KBM-7 (cell line): Measurements from ENCODE around the gene FMNL3.

Experiments used
- DNase-seq: peaks from one replicate; pipeline ENCODE4 v3.0.0-alpha.2; 2015
- in situ Hi-C: fragments of 300-500 bp; cut with MboI; formaldehyde crosslinking; loops from 2 replicates; pipeline ENCODE4 v1.14.3; 2020; ENCODE audit warnings: low sequenced_read_pairs, low pct_unique_long_range_greater_than_20kb, mixed read lengths

The FMNL3 gene

DNA sequence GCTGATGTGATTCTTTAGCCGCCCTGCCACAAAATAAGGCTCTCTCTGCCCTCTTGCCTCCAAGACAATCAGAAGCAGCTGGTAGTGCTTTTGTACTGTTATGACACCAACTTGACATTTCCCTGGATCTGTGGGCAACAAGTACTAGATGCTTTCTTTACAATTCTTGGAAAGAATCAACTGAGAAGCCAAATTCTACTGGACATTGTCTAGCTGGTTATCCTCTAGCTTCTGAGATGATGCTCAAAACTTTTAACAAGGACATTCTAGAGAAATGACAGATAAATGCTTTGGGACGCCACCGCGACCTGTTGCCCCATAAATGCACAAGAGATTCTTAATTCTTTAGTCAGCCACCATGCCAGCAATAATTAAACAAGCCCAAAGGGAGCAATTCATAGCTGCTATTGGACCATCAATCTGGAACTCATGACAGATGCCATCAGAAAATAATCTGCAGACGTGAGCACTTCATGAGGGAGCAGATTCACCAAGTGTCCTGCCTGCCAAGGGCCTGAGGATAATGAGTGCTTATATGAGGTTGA, 22.8 kb downstream of the FMNL3 start:
- DNase-seq, result no peak
- in situ Hi-C loops, result no loop called here

DNA sequence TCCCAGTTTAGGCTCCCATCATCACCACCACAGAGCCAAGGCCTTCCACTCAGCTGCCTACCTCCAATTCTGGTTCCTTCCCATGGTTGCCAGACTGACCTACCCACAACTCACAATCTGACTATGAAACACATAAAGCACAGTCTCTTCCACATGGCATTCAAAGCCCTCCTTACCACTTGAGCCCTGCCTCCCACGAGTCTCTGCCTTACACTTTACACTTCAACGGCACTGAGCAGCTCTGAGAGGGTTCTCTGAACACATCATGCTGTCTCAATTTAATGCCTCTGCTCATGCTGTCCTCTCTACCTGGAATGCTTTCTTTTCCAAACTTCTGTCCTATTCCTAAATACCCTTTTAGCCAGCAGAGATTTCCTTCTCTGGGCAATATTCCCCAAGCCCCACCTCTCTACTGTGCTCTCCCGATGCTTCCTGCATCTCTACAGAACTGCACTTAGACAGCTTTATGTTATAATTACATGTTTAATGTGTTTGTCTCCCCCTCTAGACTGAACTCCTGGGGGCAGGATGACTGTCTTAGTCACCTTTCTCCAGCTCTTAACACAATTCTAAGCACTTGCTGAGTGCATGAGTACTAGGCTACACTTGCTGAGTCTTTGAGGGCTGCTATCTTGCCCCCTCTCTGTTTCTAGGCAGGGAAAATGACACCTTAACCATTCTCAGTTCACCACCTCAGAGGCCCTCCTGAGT, 23.5 kb downstream of the FMNL3 start:
- DNase-seq, result no peak
- in situ Hi-C loops, result no loop called here

DNA sequence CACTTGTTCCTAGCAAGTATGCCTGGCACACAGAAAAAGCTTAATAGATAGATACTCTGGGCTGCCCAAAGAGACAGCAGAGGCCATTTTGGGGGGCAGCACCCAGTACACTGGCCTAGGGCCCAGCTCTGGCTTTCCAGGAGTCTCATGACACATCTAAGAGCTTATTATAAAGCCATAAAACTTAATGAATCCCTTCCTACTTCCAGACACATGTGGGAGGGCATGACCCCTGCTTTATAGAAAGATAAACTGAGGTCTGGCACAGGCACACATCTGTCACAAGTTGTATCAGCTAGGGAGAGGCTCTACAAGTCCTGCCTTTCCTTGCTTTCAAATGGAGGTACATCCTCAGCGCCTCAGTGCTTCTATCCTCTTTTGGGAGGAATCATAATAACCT, 27.1 kb downstream of the FMNL3 start:
- in situ Hi-C loops, result no loop called here
- no peak for DNase-seq

DNA sequence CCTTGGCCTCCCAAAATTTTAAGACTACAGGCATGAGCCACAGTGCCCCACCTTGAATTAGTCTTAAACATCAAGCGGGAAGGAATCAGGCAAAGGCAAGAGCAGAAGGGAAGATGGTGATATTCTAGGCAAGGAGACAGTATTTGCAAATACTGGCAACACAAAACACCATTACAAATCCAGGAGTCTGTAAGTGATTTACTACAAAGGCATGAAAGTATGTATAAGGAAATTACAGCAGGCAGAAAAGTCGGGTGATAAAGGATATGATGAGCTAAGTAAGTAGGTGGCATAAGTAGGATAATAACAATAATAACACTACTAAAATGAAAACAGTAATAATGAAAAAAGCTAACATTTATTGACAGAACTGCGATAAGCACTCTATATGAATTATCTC, 28.5 kb downstream of the FMNL3 start:
- in situ Hi-C loops, result no loop called here
- DNase-seq, result no peak

DNA sequence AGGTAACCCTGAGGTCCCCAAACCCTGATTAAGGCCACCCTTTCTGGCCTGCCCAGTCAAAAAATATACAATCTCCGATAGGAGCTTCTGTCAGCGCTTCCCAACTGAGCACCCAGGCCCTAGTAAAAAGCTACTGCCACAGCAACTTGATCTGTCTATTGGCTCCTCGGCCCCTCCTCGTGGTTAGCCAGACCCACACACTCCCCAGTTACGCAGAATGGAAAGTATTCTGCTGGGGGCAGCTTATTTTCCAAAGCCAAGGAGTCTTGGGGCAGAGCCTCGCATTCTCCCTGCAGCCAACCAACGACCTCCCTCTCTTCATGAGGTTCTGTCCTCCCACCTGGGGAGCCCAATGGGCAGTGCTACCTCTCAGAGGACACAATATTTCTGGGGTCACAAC, 32.1 kb downstream of the FMNL3 start:
- no peak for DNase-seq
- in situ Hi-C loops, result no loop called here

DNA sequence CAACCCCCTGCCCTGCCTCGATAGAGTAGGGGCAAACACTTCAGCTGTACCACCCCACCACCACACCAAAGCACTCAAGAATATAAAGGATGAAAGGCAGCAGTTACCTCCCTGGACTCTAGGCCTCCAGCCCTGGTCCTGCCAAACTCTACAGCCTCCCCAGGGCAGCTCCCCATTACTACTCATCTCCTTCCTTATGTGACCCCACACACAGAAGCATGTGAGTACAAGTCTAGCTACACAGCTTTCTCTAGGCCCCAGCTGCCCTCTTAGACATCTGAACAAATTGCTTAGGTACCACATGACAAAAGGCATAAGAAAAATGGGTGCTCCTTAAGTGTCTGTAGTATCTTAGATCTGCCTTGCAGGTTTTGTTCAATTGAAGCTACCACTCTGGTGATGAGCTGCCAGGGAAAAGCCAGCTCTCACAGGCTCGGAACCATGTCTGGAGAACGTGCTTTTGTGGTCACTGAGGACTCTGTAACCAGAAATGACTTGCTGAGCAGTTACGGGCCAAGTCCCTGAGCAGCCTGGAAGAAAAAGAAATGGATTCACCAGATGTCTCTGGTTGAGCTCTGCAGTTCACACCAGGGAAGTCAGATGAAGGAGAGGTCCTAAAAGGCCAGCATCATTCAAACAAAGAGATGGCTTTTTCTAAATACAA, 32.8 kb downstream of the FMNL3 start:
- no peak for DNase-seq
- in situ Hi-C loops, result no loop called here

DNA sequence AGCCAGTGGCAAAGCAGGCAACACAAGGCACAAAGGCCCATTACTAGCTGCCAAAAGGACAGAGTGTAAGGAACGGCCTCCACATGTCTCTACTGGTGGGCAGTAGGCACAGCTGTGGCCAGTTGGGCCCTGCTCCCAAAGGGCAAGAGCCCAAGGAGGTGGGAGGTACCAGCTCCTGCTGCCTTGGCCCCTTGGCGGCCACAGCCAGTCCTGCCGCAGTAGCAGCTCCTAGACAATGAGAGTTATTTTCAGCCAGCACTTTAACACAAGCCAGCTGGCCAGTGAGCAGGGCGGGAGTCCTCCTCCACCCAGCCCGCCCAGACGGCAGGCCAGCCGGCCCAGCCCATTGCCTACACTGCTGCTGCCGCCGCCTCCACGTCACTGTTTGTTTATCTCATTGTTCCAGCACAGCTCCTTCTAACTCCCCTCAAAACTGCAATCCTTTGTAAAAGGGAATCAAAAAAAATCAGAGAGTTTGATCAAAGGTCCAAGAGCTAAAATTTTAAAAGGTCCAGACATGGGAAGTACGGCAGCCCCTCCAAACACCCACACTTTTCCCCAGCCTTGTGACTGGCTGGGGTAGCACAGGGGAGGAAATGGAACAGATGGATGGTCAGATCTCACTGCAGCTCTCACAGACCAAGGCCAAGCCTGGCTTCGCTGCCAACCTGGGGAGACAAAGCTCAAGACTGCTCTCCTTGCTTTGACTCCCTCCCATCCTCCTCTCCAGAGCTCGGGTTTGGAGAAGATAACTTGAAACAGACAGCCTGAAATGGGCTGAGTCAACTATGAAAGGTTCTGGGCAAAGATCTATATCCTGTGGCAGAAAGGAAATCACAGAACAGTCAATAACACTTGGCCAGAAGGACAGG, 33.5 kb downstream of the FMNL3 start:
- DNase-seq, result no peak
- in situ Hi-C loops, result no loop called here

DNA sequence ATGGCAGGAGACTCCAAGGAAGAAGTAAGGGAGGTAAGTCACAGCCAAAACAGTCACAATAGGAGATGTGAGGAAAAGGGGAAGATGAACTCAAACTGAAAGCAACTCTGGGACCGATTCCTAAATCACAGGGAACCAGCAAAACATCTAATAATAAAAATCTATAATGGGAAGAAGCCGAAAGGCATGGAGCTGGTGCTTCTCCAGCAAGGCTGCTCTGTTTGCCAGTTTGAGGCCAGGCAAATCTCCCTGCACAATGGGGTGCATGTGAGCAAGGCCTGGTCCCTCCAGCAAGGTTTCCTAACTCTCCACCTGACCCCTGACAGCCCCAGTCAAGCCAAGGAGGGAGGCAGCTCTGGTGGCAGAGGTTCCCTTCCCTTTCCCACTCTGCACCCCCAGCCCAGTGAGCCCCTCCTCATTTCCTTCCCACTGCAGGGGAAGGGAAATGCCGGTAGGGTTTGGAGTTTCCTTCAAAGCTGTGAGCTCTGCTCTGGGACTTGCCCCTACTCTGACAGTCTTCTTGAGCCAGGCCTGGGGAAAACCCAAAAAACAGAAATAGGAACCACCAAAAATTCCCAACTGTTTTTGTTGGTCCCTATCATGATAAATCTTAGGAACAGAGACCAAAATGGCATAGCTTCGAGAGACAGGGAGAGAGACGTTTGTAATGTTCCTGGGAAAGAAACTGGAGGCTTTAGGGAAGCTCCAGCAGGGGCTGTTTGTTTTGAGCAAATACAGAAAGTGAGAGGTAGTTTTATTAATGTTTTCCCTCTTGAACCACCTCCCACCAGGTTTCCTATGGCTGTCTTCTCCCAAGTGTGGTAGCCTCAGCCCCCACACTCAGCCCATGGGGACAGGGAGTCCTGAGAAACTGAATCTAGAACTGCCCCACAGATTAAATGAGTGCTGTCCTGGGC, 34.6 kb downstream of the FMNL3 start:
- in situ Hi-C loops, result no loop called here

DNA sequence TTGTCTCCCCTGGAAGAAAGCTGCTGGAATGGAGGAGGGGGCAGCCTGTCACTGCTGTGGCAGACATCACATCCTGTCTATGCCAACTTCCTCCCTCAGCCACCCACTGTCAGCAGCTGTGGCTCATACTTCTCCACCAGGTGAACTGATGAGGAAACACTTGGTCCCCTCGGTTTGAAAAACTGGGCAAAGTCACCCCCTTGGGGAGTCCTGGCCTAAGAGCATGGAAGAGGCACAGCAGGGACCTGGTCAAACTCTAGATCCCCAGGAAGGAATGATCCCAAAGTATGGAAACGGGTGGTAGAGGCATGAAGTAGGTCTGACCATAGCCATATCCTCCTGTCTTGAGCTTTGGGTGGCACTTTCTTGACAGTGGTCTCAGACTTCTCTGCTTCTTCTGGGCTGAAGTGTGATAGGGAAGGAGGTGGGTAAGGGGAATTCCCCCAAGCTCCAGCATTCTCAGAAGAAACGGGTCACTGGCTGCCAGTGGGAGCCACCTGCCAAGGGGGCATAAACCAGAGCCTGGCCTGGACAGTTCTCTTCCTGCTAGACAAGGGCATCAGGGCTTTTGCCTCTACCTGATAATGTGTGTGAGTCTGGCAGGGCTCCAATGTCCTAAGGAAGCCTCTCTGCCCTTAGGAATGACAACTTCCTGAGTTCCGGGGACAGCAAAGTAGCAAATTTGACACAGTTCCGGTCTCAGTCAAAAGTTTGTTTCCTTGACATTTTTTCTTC, 36.0 kb downstream of the FMNL3 start:
- DNase-seq, result peak; percentile 30
- in situ Hi-C loops, result no loop called here

More for the DNA sequence above, 34.6 kb downstream of the FMNL3 start:
- DNase-seq, result no peak

DNA sequence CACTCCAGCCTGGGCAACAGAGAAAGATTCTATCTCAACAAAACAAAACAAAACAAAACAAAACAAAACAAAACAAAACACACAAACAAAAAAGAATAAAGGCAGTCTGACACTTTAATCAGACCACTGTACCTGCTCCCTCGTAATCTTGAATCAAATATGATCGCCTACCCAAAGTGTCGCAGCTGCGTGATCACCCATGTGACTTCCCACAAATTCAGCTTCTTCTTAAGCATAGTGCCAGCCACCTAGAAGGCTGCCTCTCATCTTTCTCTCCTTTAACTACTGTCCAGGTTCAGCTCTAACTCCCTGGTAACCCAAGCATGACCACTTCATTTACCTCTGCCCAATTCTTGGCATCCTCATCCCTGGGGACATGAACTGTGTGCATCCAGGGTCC, 37.4 kb downstream of the FMNL3 start:
- in situ Hi-C loops, result no loop called here
- no peak for DNase-seq

DNA sequence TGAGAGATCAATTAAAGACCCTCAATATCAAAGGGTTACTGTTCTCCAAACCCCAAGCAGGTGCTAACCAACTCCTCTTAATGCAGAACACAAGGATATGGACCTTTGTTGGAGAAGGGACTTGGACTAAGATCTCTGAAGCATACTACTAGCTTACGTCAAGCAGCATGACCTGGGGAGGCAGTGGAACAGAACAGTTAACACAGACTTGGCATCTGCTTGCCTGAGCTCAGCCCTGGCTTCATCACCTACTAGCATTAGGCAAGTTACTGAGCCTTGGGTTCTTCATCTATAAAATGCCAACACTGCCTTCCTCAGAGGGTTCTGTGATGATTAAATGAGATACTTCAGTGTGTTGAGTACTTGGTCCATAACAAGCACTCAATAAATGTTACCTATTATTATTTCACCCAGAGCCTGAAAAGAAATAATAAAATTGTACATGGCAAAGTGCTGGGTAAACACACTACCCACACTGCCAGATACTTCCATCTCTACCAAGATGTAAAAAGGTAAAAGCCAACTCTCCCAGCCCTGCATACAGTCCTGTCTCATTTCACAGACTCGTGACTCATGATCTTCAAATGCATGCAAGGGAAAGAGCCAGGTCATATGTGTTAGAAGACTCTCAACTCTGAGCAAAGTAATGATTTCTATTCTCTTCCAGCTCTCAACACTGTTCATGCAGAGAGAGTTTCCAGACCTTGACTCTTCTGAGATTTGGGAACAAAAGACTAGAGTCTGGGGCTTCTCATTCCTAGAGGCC, 39.7 kb downstream of the FMNL3 start:
- in situ Hi-C loops, result no loop called here
- no peak for DNase-seq

DNA sequence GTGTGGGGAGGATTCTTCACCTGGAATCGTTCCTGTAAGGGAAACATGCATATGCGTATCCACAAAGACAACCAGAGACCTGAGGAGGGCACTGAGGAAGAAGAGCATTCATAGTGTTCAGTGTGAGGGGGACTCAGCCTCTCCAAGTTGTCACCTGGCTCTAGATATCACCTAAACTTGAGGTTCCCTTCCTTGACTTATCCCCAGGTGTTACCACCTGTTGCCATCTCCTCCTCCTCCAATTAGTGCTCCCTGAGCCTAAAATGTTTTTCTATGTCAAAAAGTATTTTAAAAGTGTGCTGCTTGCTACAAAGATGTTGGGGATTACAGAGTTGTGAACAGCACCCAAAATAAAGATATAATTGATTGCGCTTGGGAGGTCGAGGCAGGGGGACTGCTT, 41.0 kb downstream of the FMNL3 start:
- in situ Hi-C loops, result no loop called here
- DNase-seq, result no peak

DNA sequence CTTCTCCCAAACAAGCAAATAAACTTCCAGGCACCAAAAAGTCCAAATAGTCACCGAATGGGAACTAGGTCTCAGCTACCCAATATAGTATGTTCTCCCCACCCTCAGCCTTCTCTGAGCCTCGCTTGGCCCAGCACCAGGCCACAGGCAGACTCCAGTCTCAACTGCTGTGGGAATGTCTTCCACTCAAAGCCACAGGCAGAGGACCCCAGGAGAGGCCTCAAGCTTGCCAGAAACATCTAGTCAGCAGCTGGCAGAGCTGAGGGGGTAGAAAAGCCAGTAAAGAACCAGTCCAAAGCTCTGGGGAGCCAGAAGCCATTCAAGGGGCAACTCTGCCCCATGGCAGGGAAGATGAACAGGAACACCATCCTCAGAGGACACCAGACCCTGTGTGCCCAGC, 41.8 kb downstream of the FMNL3 start:
- in situ Hi-C loops, result no loop called here
- DNase-seq, result no peak

DNA sequence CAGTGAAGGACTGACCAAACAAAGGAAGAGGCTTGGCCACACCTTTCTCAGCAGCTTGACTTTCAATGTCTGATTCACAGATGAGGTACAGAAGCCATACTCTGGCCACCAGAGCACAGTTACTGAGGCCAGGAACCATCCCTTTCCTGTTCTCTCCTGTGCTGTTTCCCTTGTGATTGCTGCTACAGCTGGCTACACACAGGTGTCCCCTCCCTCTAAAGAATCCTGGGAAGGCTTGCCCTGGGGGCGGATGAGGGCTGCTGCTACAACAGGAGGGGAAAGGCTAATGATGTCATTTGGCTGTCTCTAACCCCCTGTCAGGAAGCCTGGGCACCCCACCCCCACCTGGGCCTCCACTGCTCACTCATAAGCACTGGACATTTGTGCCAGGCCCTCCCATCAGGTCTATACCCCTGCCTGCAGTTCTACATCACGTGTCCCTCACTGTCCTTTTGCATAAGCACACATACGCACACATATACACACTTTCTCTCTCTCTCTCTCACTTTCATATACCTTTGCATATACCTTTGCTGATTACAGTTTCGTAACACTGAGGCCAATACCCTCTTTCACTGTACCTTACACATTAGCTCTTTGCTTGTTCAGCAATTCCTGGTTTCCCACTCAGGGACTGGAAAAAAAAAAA, 42.5 kb downstream of the FMNL3 start:
- in situ Hi-C loops, result no loop called here
- DNase-seq, result no peak

DNA sequence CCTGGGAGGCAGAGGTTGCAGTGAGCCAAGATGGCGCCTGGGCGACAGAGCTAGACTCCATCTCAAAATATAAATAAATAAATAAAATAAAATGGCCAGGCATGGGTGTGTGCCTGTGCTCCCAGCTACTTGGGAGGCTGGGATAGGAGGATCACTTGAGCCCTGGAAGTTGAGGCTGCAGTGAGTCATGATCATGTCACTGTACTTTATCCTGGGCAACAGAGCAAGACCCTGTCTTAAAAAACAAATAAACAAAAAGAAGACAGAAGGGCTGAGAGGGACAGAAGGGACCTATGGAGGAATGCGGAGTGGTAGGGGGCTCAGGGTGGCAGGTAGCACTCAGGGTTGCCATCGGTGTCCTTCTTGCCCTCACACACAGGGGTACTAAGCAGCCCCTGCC, 43.0 kb downstream of the FMNL3 start:
- in situ Hi-C loops, result no loop called here
- DNase-seq, result no peak

DNA sequence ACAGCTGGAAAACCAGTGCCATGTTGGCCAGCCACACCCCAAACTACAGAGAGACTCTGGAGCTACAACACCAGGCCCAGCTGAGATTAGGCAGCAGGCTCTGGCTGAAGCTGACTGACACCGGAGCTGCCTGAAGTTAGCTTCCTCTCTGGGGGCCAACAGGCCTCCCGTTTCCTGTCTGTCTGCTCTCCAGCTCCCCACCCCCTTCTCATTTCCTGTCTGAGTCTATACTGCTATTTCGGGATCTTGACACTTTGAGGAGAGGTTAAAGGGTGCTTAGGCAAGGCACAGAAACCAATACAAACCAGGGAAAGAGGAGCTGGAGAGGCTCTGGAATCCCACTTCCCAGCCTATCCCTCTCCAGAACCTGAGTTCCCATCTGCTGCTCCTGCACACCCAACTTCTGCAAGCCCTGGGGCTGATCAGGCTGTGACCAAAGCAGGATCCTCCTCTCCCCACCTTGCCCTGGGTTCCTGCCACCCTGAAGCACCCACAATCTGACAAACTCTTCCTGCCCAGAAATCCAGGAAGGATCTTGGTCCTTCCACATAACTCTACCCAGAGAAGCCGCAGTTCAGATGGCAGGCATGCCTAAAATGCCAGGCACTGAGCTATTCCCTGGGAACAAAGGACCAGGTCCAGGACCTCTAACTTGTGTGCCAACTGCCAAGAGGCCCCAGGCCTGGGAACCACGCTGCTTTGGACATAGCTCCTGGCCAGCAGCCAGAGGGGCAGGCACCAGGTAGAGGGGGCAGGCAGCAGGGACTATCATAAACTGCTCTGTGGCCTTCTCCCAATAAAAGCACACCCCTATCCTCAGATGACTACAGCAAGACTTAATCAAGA, 44.0 kb downstream of the FMNL3 start:
- peak; percentile 96 for DNase-seq
- in situ Hi-C loops, result no loop called here
